H1 (cell line): ENCODE data around the gene ARHGAP15. TPM values are rescaled to one million over a fixed set of nuclear protein-coding genes. Genes with fewer than 3 reads are reported as not detected.

Experiments
- CHD7 ChIP-seq: fragments of 300-600 bp; sonication (generic); IDR thresholded peaks from 2 replicates; pipeline ENCODE4 v1.7.1; 2012; ENCODE audit warnings: low read length, moderate library complexity, mild to moderate bottlenecking, inconsistent platforms; ENCODE audit not compliant: insufficient replicate concordance
- JUN ChIP-seq: IDR thresholded peaks from 2 replicates; pipeline ENCODE4 v1.6.1; 2011; ENCODE audit warnings: low read depth, mild to moderate bottlenecking, improper control_type of control experiment, low read length
- NRF1 ChIP-seq: IDR thresholded peaks from 2 replicates; pipeline ENCODE4 v1.6.1; 2011; ENCODE audit warnings: mild to moderate bottlenecking, low read depth, low read length, improper control_type of control experiment
- polyA plus RNA-seq, 7 experiments: library from polyadenylated mRNA; depleted of rRNA in 3 of 7; stranded (reverse) in 5 of 7; unstranded in 2 of 7; fragments of >200 nt in 5 of 7; fragments of 200-250 nt in 2 of 7; gene quantifications; 1 replicate in 5 of 7; 2 replicates in 1 of 7; 4 replicates in 1 of 7; pipeline versions ENCODE4 v1.2.1 to v1.2.3, GENCODE V29; 2011 to 2013; ENCODE audit warnings: missing spikeins in 2 of 7, mixed read lengths in 2 of 7
- total RNA-seq: library from RNA; stranded (reverse); fragmentation: NEBNext Ultra II Directional; extraction: Animal tissue kit (Norgen Biotek cat#: 25700); gene quantifications from 2 replicates; pipeline ENCODE4 v1.2.1, GENCODE V29; 2021

ARHGAP15 gene
- total and polyA plus RNA-seq, 2 of the 8 experiments (the other 6 are each of a cell fraction or from before 2014, with no cell fraction given) = not detected

GRCh38 chr2:143526498-143526897 lies 397.3 kb downstream of the ARHGAP15 start (continued):
- TF ChIP-seq CHD7 (no peak), JUN (no peak), NRF1 (no peak)
